K562 (cell line): ENCODE data around the gene ARHGAP42. TPM values are rescaled to one million over a fixed set of nuclear protein-coding genes. Genes with fewer than 3 reads are reported as not detected.

Experiments used
- ATAC-seq: fragments of 200-7000 bp; cut with Tn5 transposase; 3 replicates; pipeline ENCODE4 v1.9.1; 2020; ENCODE audit warnings: moderate library complexity
- BruUV-seq: library from RNA; stranded (reverse); fragments of 400-500 nt; replicated peaks from 2 replicates; lab custom pipeline; 2021; lab: Mats Ljungman, UMichigan
- CTCF ChIA-PET: fragments of 300-600 bp; formaldehyde crosslinking; extraction: SDS; loops from one replicate; lab custom pipeline; 2021; ENCODE audit warnings: low intra/inter-chr PET ratio; lab: Yijun Ruan, JAX
- POLR2A ChIA-PET: fragments of 300-600, 350-650 bp; sonication (Branson Sonifier 250); formaldehyde crosslinking; extraction: SDS; loops from one replicate; lab custom pipeline; 2021; ENCODE audit warnings: antibody characterized with exemption, inconsistent platforms; lab: Yijun Ruan, JAX
- DNase-seq, 4 experiments: peaks; one replicate each; pipeline versions ENCODE4 v3.0.0 to v3.0.0-alpha.2; 2011 to 2018; ENCODE audit warnings: low spot score in 3 of 4, mixed read lengths in 3 of 4; ENCODE audit errors: extremely low read depth in 1 of 4
- FAIRE-seq: peaks from 2 replicates; lab custom pipeline; 2011; peaks lifted over from hg19 to GRCh38; lab: Jason Lieb, UNC
- H2AFZ ChIP-seq: 2 replicates; pipeline ENCODE4 v1.6.0; 2011; ENCODE audit warnings: low read depth, low read length, control low read depth, inconsistent platforms
- H3K27ac ChIP-seq: fragments of 200-600 bp; 3 replicates; pipeline ENCODE4 v1.8.0; 2011; ENCODE audit warnings: low read depth, mild to moderate bottlenecking, control low read depth, inconsistent platforms, low read length, moderate library complexity, mixed read lengths; ENCODE audit errors: extremely low read depth
- H3K27me3 ChIP-seq, 2 experiments: fragments of 300-600 bp in 1 of 2; 2 replicates in 1 of 2; 3 replicates in 1 of 2; pipeline versions ENCODE4 v1.6.0 to v1.8.0; 2011; ENCODE audit warnings: inconsistent platforms in 2 of 2, low read length in 2 of 2, mild to moderate bottlenecking in 1 of 2, mixed read lengths in 1 of 2, moderate library complexity in 1 of 2; ENCODE audit not compliant: control insufficient read depth in 2 of 2, insufficient read depth in 2 of 2
- H3K36me3 ChIP-seq: fragments of 300-600 bp; 3 replicates; pipeline ENCODE4 v1.8.0; 2011; ENCODE audit warnings: mild to moderate bottlenecking, low read length, inconsistent platforms; ENCODE audit not compliant: control insufficient read depth, insufficient read depth
- H3K4me1 ChIP-seq, 2 experiments: fragments of 200-600 bp in 1 of 2; replicated peaks in 1 of 2; 2 replicates in 1 of 2; 3 replicates in 1 of 2; pipeline versions ENCODE4 v1.5.1 to v1.8.0; 2011; ENCODE audit warnings: inconsistent platforms in 2 of 2, low read length in 2 of 2, mild to moderate bottlenecking in 1 of 2, mixed read lengths in 1 of 2, moderate library complexity in 1 of 2; ENCODE audit not compliant: control insufficient read depth in 2 of 2, insufficient read depth in 2 of 2
- H3K4me2 ChIP-seq: 2 replicates; pipeline ENCODE4 v1.6.1; 2011; ENCODE audit warnings: low read length, control low read depth, inconsistent platforms, mixed read lengths; ENCODE audit not compliant: insufficient read depth
- H3K4me3 ChIP-seq: fragments of 200-600 bp; sonication (generic), shearing (Covaris generic); 2 replicates; pipeline ENCODE4 v1.5.1; 2016; ENCODE audit warnings: control low read depth, inconsistent platforms
- H3K79me2 ChIP-seq: fragments of 200-600 bp; 3 replicates; pipeline ENCODE4 v1.8.0; 2011; ENCODE audit warnings: low read length, inconsistent platforms; ENCODE audit not compliant: control insufficient read depth, insufficient read depth
- H3K9ac ChIP-seq, 2 experiments: 2 replicates each; pipeline versions ENCODE4 v1.6.0 to v1.6.1; 2011; ENCODE audit warnings: low read depth in 2 of 2, low read length in 2 of 2, control low read depth in 1 of 2, inconsistent platforms in 1 of 2, mild to moderate bottlenecking in 1 of 2, mixed read lengths in 1 of 2; ENCODE audit not compliant: insufficient read depth in 1 of 2
- H3K9me1 ChIP-seq: one replicate; pipeline ENCODE4 v1.6.0; 2011; ENCODE audit warnings: inconsistent platforms, mild to moderate bottlenecking, low read length, moderate library complexity; ENCODE audit not compliant: control insufficient read depth, insufficient read depth
- H3K9me3 ChIP-seq: replicated peaks from 2 replicates; pipeline ENCODE4 v1.5.1; 2011; ENCODE audit warnings: low read depth, low read length, inconsistent platforms; ENCODE audit not compliant: control insufficient read depth, insufficient read depth
- H4K20me1 ChIP-seq: replicated peaks from 2 replicates; pipeline ENCODE4 v1.6.1; 2011; ENCODE audit warnings: low read length, inconsistent platforms, mixed read lengths; ENCODE audit not compliant: control insufficient read depth, insufficient read depth
- CC2D1A ChIP-seq: fragments of 450-650 bp; IDR thresholded peaks from 2 replicates; pipeline ENCODE4 v1.6.1; 2017; ENCODE audit warnings: mild to moderate bottlenecking
- GABPB2 ChIP-seq: fragments of 250-450 bp; sonication (Bioruptor Pico); conservative IDR thresholded peaks from 2 replicates; pipeline ENCODE4 v1.5.1; 2021; ENCODE audit warnings: mild to moderate bottlenecking
- LCOR ChIP-seq: sonication (generic); formaldehyde crosslinking; IDR thresholded peaks from 2 replicates; pipeline ENCODE4 v1.8.0; 2022; ENCODE audit warnings: mild to moderate bottlenecking, missing genetic modification reagents
- SNIP1 ChIP-seq: fragments of 450-650 bp; IDR thresholded peaks from 2 replicates; pipeline ENCODE4 v1.7.1; 2017; ENCODE audit warnings: low read depth, mild to moderate bottlenecking
- YY1 ChIP-seq, 3 experiments: IDR thresholded peaks; 2 replicates each; pipeline ENCODE4 v1.6.1; 2011; ENCODE audit warnings: low read length in 2 of 3, mild to moderate bottlenecking in 2 of 3, moderate library complexity in 2 of 3, borderline replicate concordance in 1 of 3, control low read depth in 1 of 3, low read depth in 1 of 3; ENCODE audit not compliant: insufficient read depth in 3 of 3, insufficient replicate concordance in 2 of 3, control insufficient read depth in 1 of 3, insufficient read length in 1 of 3; ENCODE audit errors: extremely low read depth in 1 of 3
- WGBS: fragments of 100-300 bp; shearing (Covaris generic); methylation state at CpG from one replicate; pipeline ENCODE4 v1.1.6; 2016; ENCODE audit warnings: low coverage, mixed read lengths; ENCODE audit not compliant: insufficient coverage; ENCODE audit errors: missing lambda C conversion rate; 5-methylcytosine and 5-hydroxymethylcytosine counted together
- in situ Hi-C: fragments of 300-500 bp; cut with MboI; formaldehyde crosslinking; loops from 4 replicates; pipeline ENCODE4 v1.15.0; 2018; ENCODE audit warnings: inconsistent platforms, mixed read lengths
- intact Hi-C: fragments of 100-400 bp; cut with micrococcal nuclease; formaldehyde crosslinking; loops from 2 replicates; pipeline ENCODE4 v1.14.2; 2022
- polyA plus RNA-seq, 8 experiments: library from polyadenylated mRNA; depleted of rRNA in 4 of 8; stranded (reverse) in 5 of 8; unstranded in 3 of 8; fragments of >200 nt; fragmentation: Nextera tagmentation in 2 of 8; fragmentation: Illumina TruSeq in 1 of 8; extraction: Ambion mirVana in 2 of 8; extraction: Trizol in 1 of 8; gene quantifications; 2 replicates each; pipeline versions ENCODE4 v1.2.1 to v1.2.3, GENCODE V29; 2011 to 2014; ENCODE audit warnings: inconsistent platforms in 1 of 8, missing spikeins in 1 of 8
- total RNA-seq, 7 experiments: library from RNA; depleted of rRNA in 6 of 7; stranded (reverse); fragments of >200 nt in 6 of 7; fragmentation: Illumina TruSeq in 2 of 7; extraction: Trizol in 2 of 7; gene quantifications; 2 replicates each; pipeline versions ENCODE4 v1.2.1 to v1.2.3, GENCODE V29; 2011 to 2021; ENCODE audit warnings: low replicate concordance in 1 of 7

ARHGAP42 gene
- total and polyA plus RNA-seq, 9 of the 15 experiments (the other 6 are each of a cell fraction or from before 2014, with no cell fraction given) = 0.95 to 6.1 (median 2.4) TPM

DNA sequence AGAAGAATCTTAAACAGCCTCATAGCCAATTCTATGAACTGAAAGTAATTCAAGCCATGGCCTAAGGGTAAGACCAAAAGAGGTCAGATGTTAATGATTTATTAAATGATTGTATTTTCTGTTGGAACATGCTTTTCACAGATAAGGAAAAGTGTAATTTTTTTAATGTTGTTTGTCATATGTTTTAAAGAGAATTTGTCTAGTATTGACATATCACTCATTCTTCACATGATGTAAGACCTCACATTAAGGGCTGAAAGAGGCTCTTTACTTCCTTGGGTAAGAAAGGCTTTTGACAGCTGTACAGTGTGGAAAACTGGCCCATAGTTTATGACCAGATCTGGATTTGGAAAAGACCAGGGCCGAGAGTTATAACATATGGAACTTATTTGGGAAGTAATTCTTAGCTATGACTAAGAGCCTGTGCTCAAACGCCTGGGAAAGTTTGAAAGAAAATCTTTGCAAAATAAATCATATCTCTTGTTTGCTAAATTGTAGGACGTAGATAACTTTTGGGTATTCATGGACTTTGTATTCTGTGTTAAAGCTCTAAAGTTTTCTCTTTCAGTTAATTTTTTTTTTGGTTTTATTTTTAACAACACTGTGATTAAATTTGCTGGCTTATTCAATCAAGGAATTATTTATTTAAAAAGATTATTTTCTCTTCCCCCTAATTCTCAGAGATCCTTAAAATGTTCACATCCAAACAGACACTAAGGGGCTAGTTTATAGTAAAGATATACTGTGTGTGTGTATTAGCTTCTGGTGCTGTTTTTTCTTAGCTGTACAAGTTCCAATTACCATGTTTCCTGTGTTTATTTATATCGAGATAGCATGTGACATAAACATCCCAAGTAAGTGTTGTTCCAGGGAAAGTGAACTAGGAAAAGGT lies 162.2 kb downstream of the ARHGAP42 start:
- TF ChIP-seq YY1 (IDR thresholded peaks at IDR 0.05; ENCODE audit: borderline replicate concordance in 1 of 3, control insufficient read depth in 1 of 3, extremely low read depth in 1 of 3, insufficient read depth in 3 of 3, insufficient read length in 1 of 3, insufficient replicate concordance in 2 of 3, low read depth in 1 of 3, low read length in 2 of 3) (no peak), LCOR (CRISPR knock-in tag) (no peak), GABPB2 (no peak), CC2D1A (no peak), SNIP1 (no peak)
- TF ChIP-seq, all 486 proteins: peak for 0
- no peak overlapping the region for H3K9ac ChIP-seq
- H3K4me3 ChIP-seq = no peak overlapping the region
- no peak for FAIRE-seq
- WGBS = 29% methylated on average over 4 of the region's 4 CpGs
- no peaks in the 10 kb centered on the region for H3K27me3 ChIP-seq
- no peaks in the 10 kb centered on the region for H3K79me2 ChIP-seq
- no peaks in the 10 kb centered on the region for H3K4me1 ChIP-seq
- BruUV-seq = no TSS peak
- H3K4me2 ChIP-seq = no peak overlapping the region
- in situ Hi-C loops = no loop called here
- POLR2A ChIA-PET = no interaction called here
- no peak for DNase-seq
- CTCF ChIA-PET = no interaction called here
- H3K9me1 ChIP-seq = no peaks in the 10 kb centered on the region
- H3K9me3 ChIP-seq = no peaks in the 10 kb centered on the region
- ATAC-seq = no peak
- no peak overlapping the region for H2AFZ ChIP-seq
- intact Hi-C loops = no loop called here
- H3K27ac ChIP-seq = no peak overlapping the region
- no peaks in the 10 kb centered on the region for H3K36me3 ChIP-seq
- no peaks in the 10 kb centered on the region for H4K20me1 ChIP-seq
